NOMO-1 (cell line): Measurements from ENCODE around the gene BET1L.
"Not testable (repeated sequence)": the region's sequence is repeated elsewhere in the genome, so short reads cannot be mapped to it uniquely, and the experiment has no call there.

Experiments used
- DNase-seq, 2 experiments: peaks; one replicate each; lab custom pipeline; 2025; ENCODE audit not compliant: unreplicated experiment in 2 of 2; lab: John Stamatoyannopoulos, UW

The BET1L gene

GRCh38 chr11:207208-207862 is at the start of gene BET1L, which contains the start of gene RIC8A:
Gene BET1L, minus strand, starts transcription at chr11:207399. Its CDS starts 78 bp downstream, at chr11:207321.
Gene RIC8A, plus strand, starts transcription at chr11:207708. Its CDS starts 1,147 bp downstream, at chr11:208855.
- DNase-seq: peak; percentile 97 to 98

- DNase-seq: no peak
These were observed 48.6 kb upstream of the BET1L start for GRCh38 chr11:255816-256215.

- DNase-seq: no peak
These were observed 48.0 kb upstream of the BET1L start for GRCh38 chr11:255176-255575.

- DNase-seq: no peak
These were observed 46.7 kb upstream of the BET1L start for GRCh38 chr11:253886-254270.

- no peak for DNase-seq
These were observed 46.1 kb upstream of the BET1L start for GRCh38 chr11:253160-253885.

- DNase-seq: no peak
These were observed 45.5 kb upstream of the BET1L start for GRCh38 chr11:252666-253065.

GRCh38 chr11:251550-251949 is 44.4 kb upstream of the BET1L start:
- no peak for DNase-seq

- peak; percentile 44 to 63 for DNase-seq
These were observed 43.6 kb upstream of the BET1L start for GRCh38 chr11:250740-251299.

- no peak for DNase-seq
These were observed 43.1 kb upstream of the BET1L start for GRCh38 chr11:250274-250673.

GRCh38 chr11:249062-249461 is 41.9 kb upstream of the BET1L start:
- DNase-seq: no peak

GRCh38 chr11:244376-244775 is 37.2 kb upstream of the BET1L start:
- DNase-seq: no peak

GRCh38 chr11:241634-242033 is 34.4 kb upstream of the BET1L start:
- no peak for DNase-seq

- no peak for DNase-seq
These were observed 33.1 kb upstream of the BET1L start for GRCh38 chr11:240315-240714.

- DNase-seq: not testable (repeated sequence)
These were observed 31.1 kb upstream of the BET1L start for GRCh38 chr11:238346-238745.

- DNase-seq: peak; percentile 81 to 82
These were observed 29.9 kb upstream of the BET1L start, which contains the start of gene PSMD13 for GRCh38 chr11:236774-237767. Gene PSMD13, plus strand, starts transcription at chr11:236976. Its CDS starts 74 bp downstream, at chr11:237050.

- DNase-seq: peak; percentile 82 to 84
These were observed 29.0 kb upstream of the BET1L start, which contains the start of gene SIRT3 for GRCh38 chr11:235997-236773. Gene SIRT3, minus strand, starts transcription at chr11:236342. Its CDS starts 14 bp downstream, at chr11:236328.

- no peak for DNase-seq
These were observed 28.4 kb upstream of the BET1L start for GRCh38 chr11:235609-235996.

- DNase-seq: no peak
These were observed 28.0 kb upstream of the BET1L start for GRCh38 chr11:235180-235579.

GRCh38 chr11:232783-233565 is 25.8 kb upstream of the BET1L start:
- DNase-seq: no peak
